ENCODE results near the gene NDUFS2. TPM values are rescaled to one million over a fixed set of nuclear protein-coding genes. Genes with fewer than 3 reads are reported as not detected.

Gene NDUFS2
- total RNA-seq, 1 donor = 65.4 TPM

DNA sequence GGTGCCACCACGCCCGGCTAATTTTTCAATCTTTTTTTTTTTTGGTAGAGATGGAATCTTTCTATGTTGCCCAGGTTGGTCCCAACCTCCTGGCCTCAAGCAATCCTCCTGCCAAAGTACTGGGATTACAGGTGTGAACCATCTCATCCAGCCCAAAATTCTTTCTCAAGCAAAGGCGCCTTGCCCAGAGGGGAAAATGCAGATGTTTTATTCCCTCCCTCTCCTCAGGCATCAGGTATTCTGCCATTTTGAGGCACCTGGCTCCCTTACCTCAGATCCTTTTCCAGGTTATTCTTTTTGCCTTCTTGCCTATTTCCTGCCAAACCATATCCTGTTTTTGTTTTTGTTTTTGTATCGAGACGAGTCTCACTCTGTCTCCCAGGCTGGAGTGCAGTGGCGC lies 13.8 kb upstream of the NDUFS2 start:
- no peak overlapping the region for H3K4me3 ChIP-seq (ENCODE audit: low read depth, low read length)
- TF ChIP-seq, protein P1, sequence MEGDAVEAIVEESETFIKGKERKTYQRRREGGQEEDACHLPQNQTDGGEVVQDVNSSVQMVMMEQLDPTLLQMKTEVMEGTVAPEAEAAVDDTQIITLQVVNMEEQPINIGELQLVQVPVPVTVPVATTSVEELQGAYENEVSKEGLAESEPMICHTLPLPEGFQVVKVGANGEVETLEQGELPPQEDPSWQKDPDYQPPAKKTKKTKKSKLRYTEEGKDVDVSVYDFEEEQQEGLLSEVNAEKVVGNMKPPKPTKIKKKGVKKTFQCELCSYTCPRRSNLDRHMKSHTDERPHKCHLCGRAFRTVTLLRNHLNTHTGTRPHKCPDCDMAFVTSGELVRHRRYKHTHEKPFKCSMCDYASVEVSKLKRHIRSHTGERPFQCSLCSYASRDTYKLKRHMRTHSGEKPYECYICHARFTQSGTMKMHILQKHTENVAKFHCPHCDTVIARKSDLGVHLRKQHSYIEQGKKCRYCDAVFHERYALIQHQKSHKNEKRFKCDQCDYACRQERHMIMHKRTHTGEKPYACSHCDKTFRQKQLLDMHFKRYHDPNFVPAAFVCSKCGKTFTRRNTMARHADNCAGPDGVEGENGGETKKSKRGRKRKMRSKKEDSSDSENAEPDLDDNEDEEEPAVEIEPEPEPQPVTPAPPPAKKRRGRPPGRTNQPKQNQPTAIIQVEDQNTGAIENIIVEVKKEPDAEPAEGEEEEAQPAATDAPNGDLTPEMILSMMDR (IDR thresholded peaks at IDR 0.05; ENCODE audit: insufficient read depth, low read length) = no peak
- no peak for DNase-seq (ENCODE audit: low read depth)

DNA sequence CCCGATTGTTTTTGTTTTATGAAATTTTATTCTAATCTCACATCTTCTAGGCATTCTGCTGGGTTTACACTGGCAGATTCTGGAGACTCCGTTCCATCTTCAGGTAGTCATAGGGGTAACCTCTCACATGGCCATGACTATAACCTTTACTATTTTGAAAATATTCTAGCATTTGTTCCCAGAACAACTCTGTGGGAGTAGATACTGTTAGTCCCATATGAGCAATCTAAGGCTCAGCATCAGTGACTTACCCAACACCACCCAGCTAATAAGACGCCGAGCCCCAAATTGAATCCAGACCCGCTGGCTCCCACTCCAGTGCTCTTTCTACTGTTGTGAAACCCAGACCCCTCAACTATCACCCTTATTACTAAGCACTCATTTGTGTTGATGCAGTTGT lies 13.1 kb upstream of the NDUFS2 start:
- DNase-seq (ENCODE audit: low read depth) = peak; percentile 35
- H3K4me3 ChIP-seq (ENCODE audit: low read depth, low read length) = no peak overlapping the region
- TF ChIP-seq, protein P1 (IDR thresholded peaks at IDR 0.05; ENCODE audit: insufficient read depth, low read length) = no peak

DNA sequence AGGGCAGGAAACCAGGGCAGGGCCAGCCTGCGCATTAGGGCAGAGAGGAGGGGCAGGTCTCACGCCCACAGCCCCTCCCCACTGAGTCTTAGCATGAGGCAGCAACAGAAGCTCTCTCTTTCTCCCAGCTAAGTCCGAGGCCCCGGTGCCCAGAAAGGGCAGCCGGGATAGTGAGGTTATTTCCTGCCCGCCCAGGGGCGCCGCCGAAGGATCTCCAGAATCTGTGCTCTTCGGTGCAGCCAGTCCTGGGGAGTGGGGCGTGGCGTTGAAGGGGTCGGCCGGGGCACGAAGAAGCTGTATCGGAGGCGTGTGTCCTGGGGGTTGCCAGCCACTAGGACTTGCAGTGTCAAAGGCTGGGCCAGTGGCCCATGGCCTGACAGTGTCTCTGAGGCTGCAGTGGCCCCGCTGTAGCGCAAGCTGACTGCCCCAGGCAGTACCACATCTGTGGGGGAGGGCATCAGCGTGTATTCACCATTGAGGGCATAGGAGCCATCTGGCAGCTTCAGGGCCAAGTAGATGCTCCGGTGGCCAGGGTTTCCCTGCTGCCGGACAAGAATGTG lies 11.1 kb upstream of the NDUFS2 start:
- no peak for DNase-seq (ENCODE audit: low read depth)
- TF ChIP-seq, protein P1 (IDR thresholded peaks at IDR 0.05; ENCODE audit: insufficient read depth, low read length) = no peak
- no peak overlapping the region for H3K4me3 ChIP-seq (ENCODE audit: low read depth, low read length)

DNA sequence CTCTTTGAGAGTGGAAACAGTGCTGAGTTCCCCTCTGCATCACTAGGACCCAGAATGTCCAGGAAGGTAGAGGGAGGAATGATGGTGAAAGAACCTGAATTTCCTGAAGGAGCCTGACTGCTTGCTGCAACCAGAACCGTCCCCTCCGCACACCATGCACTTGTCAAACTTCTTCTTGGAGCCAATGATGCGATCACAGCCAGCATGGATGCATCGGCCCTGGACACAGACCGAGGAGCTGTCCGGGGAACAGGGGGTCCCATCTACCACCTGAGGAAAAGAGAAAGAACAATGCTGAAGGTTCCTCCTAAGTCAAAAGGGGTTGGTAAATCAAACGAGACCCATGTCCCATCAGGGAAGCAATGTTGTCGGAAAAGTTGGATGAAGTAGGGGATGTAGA lies 10.2 kb upstream of the NDUFS2 start:
- DNase-seq (ENCODE audit: low read depth) = no peak
- TF ChIP-seq, protein P1 (IDR thresholded peaks at IDR 0.05; ENCODE audit: insufficient read depth, low read length) = no peak

DNA sequence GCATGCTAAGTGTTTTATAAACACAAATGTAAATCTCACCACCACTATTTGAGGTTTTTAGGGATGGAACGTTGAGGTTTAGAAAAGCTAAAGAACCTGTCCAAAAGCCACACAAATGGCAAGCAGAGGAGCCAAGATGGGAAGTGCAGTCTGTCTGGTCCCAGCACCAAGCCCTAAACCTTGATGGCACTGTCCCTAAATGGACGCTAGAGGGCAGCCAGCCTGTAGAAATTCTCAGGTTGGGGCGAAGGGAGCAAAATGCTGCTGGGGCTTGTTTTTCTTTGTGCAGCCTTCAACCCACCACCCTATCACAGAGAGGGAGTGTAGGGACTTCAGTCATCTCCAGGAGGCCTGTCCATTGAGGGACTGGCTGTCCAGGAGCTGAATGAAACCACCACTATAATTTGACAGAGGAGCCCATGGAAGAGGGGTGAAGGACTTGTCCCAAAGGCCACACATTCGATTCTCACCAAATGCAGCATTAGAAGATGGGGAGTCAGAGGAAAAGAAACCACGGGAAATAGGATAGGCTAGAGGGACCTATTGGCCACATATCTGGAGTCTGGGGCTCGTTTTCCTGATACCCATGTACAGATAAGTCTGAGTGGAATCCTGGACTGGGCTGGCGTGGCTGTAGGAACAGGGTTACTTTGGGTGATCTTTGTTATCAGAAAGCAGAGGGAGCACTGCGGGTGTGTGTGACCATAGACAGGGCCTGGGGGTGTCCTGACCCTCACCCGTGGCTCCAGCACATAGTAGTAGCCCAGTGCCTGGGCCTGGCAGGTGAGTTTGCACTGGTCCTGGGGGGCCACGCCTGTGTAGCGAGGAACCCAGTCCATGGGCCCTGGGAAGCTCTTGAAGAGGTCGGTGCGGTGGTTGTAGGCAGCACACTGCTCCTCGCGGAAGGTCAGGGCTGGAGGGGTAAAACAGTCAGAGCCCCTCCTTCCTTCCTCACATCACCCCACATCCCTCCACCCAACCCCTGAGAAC lies 9.4 kb upstream of the NDUFS2 start:
- peak; percentile 78 for DNase-seq (ENCODE audit: low read depth)
- H3K4me3 ChIP-seq (ENCODE audit: low read depth, low read length) = no peak overlapping the region
- TF ChIP-seq, protein P1 (IDR thresholded peaks at IDR 0.05; ENCODE audit: insufficient read depth, low read length) = peak; percentile 97

More for the DNA sequence above, 10.2 kb upstream of the NDUFS2 start:
- no peak overlapping the region for H3K4me3 ChIP-seq (ENCODE audit: low read depth, low read length)

DNA sequence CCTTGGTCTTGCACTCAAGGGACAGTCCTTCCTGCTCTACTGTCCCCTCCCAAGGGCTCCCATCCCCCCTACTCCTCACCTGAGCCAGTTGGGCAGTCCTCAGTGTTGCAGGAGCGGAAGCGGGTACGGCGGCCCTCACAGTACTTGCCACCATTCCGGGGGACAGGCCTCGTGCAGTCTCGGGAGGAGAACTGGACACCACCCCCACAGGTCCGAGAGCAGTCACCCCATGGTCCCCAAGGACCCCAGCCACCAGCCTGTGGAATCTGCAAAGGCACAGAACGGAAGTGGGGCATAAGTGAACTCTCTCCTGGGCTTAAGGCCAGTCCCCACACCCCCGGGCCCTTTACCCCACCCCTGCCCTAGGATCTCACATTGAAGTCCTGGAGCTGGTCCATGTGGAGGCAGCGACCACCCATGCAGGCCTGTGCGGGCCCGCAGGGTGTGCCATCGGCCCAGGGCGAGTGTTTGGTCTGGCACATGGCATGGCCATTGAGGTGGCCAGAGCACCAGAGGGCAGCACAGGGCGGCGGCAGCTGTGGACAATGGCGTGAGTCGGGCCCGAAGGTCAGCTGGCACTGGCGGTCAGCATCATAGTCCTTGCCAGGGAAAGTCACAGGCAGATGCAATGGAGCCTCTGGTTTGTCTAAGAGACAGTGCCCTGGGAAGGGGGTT lies 8.5 kb upstream of the NDUFS2 start:
- DNase-seq (ENCODE audit: low read depth) = no peak
- TF ChIP-seq, protein P1 (IDR thresholded peaks at IDR 0.05; ENCODE audit: insufficient read depth, low read length) = no peak
- H3K4me3 ChIP-seq (ENCODE audit: low read depth, low read length) = no peak overlapping the region
